Measurements from ENCODE around the gene CLDN1. TPM values are rescaled to one million over a fixed set of nuclear protein-coding genes. Genes with fewer than 3 reads are reported as not detected.

CLDN1 gene
- total RNA-seq, 2 donors from 2014 or later: 0.21 to 2.0 TPM

DNA sequence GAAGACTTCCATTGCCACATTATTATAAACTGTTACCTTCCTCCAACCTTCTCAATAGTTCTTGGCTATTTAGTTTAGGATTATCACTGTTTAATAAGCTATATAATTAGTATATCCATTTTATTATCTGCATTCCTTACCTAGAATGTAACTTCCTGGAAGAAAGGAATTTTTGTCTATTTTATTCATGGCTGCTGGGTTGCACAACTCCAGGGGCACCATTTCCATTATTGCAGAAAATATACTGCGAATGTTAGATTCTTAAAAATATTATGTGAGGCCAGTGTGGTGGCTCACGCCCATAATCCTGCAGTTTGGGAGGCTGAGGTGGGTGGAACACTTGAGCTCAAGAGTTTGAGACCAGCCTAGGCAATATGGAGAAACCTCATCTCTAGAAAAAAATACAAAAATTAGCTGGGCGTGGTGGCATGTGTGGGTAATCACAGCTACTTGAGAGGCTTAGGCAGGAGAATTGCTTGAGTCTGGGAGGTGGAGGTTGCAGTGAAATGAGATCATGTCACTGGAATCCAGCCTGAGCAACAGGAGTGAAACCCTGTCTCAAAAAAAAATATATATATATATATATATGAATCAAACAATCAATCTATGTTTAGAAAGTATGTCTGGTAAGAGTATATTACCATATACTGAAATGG is 19.9 kb downstream of the CLDN1 start:
- TF ChIP-seq, protein P1, sequence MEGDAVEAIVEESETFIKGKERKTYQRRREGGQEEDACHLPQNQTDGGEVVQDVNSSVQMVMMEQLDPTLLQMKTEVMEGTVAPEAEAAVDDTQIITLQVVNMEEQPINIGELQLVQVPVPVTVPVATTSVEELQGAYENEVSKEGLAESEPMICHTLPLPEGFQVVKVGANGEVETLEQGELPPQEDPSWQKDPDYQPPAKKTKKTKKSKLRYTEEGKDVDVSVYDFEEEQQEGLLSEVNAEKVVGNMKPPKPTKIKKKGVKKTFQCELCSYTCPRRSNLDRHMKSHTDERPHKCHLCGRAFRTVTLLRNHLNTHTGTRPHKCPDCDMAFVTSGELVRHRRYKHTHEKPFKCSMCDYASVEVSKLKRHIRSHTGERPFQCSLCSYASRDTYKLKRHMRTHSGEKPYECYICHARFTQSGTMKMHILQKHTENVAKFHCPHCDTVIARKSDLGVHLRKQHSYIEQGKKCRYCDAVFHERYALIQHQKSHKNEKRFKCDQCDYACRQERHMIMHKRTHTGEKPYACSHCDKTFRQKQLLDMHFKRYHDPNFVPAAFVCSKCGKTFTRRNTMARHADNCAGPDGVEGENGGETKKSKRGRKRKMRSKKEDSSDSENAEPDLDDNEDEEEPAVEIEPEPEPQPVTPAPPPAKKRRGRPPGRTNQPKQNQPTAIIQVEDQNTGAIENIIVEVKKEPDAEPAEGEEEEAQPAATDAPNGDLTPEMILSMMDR (IDR thresholded peaks at IDR 0.05): no peak
- DNase-seq (ENCODE audit: low spot score) (no peak), ATAC-seq (ENCODE audit: insufficient number of reproducible peaks, low FRiP score, low read depth) (no peak)
- H3K9me3 ChIP-seq: no peaks in the 10 kb centered on the region
- no peak overlapping the region for H3K27ac ChIP-seq
- no peaks in the 10 kb centered on the region for H3K36me3 ChIP-seq
- no peak overlapping the region for H3K4me3 ChIP-seq
- no peaks in the 10 kb centered on the region for H3K27me3 ChIP-seq (replicated peaks; ENCODE audit: insufficient read depth)
- no peaks in the 10 kb centered on the region for H3K4me1 ChIP-seq (ENCODE audit: control insufficient read depth in 1 of 2, low read depth in 2 of 2)

DNA sequence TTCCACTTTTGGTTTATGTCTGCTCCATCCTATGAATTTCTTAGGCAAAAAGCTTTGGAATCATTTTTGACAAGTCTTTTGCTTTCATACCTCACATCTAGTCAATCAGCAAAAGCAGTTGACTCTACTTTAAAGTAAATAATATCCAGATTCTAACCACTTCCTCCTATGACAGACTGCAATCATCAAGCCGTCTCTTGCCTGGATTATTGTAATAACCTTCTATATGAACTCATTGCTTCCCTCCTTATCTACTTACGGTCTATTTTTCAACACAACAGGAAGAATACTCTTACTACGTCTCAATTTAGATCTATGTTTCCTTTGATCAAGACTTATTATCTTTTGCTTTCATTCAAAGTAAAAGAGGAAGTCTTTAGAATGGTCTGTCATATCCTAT is 20.7 kb downstream of the CLDN1 start:
- no peak overlapping the region for H3K27ac ChIP-seq
- DNase-seq (ENCODE audit: low spot score): no peak
- no peaks in the 10 kb centered on the region for H3K36me3 ChIP-seq
- no peaks in the 10 kb centered on the region for H3K4me1 ChIP-seq (ENCODE audit: control insufficient read depth in 1 of 2, low read depth in 2 of 2)
- TF ChIP-seq, protein P1 (IDR thresholded peaks at IDR 0.05): no peak
- no peak for ATAC-seq (ENCODE audit: insufficient number of reproducible peaks, low FRiP score, low read depth)
- no peaks in the 10 kb centered on the region for H3K9me3 ChIP-seq
- no peak overlapping the region for H3K4me3 ChIP-seq
- H3K27me3 ChIP-seq (replicated peaks; ENCODE audit: insufficient read depth): no peaks in the 10 kb centered on the region

DNA sequence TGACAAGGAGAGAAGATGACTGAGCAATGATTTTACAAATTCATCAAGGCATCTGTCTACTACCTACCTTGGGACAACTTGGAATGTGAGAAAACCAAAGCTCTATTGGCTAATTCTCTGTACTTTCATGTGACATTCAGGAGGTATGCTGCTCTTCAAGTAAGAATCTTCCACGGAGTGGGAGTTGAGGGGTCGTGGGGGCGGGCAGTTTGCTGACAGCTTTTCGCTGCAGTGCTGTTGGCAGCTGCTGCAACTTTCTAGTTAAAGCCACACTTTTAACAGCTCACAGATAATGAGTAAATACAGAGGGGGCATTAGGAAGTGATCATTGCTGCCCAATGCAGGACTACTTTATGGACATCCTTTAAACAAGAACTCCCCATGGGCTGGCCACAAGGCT is 22.3 kb downstream of the CLDN1 start:
- Histone ChIP-seq H3K9me3 (no peaks in the 10 kb centered on the region), H3K36me3 (no peaks in the 10 kb centered on the region), H3K27me3 (replicated peaks; ENCODE audit: insufficient read depth) (no peaks in the 10 kb centered on the region), H3K4me3 (no peak overlapping the region), H3K4me1 (ENCODE audit: control insufficient read depth in 1 of 2, low read depth in 2 of 2) (no peaks in the 10 kb centered on the region), H3K27ac (no peak overlapping the region)
- DNase-seq (ENCODE audit: low spot score): no peak
- TF ChIP-seq, protein P1 (IDR thresholded peaks at IDR 0.05): no peak
- no peak for ATAC-seq (ENCODE audit: insufficient number of reproducible peaks, low FRiP score, low read depth)

DNA sequence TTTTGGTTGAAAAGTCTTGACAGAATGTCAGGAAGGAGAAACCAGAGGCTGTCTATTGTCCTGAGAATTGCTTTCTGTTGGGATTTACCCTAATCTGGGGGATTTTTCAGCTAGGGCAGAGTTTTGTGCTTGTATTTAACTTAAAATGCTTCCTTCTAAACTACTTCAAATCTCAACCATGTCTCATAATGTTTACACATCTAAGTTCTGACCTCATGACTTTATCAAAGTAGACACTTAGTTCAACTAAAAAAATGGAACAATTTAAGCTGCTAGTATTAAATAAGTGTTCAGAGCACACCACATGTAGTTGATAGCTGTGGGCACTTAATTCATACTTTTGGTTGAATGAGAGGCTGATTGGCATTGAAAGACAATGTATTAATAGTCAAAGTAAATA is 28.2 kb downstream of the CLDN1 start:
- ATAC-seq (ENCODE audit: insufficient number of reproducible peaks, low FRiP score, low read depth) (no peak), DNase-seq (ENCODE audit: low spot score) (no peak)
- no peaks in the 10 kb centered on the region for H3K36me3 ChIP-seq
- no peaks in the 10 kb centered on the region for H3K27me3 ChIP-seq (replicated peaks; ENCODE audit: insufficient read depth)
- TF ChIP-seq, protein P1 (IDR thresholded peaks at IDR 0.05): no peak
- no peak overlapping the region for H3K27ac ChIP-seq
- H3K4me1 ChIP-seq (ENCODE audit: control insufficient read depth in 1 of 2, low read depth in 2 of 2): no peaks in the 10 kb centered on the region
- no peaks in the 10 kb centered on the region for H3K9me3 ChIP-seq
- H3K4me3 ChIP-seq: no peak overlapping the region

DNA sequence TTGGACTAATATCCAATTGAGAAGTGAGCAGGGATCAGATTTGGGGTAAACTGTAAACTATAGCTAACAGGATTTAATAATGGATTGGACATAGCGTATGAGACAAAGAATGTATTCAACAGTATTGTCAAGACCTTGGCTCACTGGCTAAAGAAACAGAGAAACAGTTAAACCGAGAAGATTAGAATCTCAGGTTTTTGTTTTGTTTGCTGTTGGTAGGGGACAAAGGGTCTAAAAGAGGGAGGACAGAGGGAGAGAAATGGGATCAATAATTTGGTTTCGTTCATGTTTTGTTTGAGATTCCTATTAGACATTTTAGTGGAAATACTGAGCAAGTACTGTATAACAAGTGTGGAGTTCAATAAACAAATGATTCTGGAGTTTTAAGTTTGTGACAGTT is 28.6 kb downstream of the CLDN1 start:
- no peak overlapping the region for H3K4me3 ChIP-seq
- ATAC-seq (ENCODE audit: insufficient number of reproducible peaks, low FRiP score, low read depth): no peak

More for the DNA sequence above, 28.6 kb downstream of the CLDN1 start:
- Histone ChIP-seq H3K27me3 (replicated peaks; ENCODE audit: insufficient read depth) (no peaks in the 10 kb centered on the region), H3K36me3 (no peaks in the 10 kb centered on the region), H3K4me1 (ENCODE audit: control insufficient read depth in 1 of 2, low read depth in 2 of 2) (no peaks in the 10 kb centered on the region), H3K27ac (no peak overlapping the region), H3K9me3 (no peaks in the 10 kb centered on the region)
- TF ChIP-seq, protein P1 (IDR thresholded peaks at IDR 0.05): no peak
- no peak for DNase-seq (ENCODE audit: low spot score)

Data from thoracic aorta (tissue), 2 donors.